ENCODE results near the gene SFMBT2.
"Not testable (repeated sequence)": the region's sequence is repeated elsewhere in the genome, so short reads cannot be mapped to it uniquely, and the experiment has no call there.

The SFMBT2 gene

DNA sequence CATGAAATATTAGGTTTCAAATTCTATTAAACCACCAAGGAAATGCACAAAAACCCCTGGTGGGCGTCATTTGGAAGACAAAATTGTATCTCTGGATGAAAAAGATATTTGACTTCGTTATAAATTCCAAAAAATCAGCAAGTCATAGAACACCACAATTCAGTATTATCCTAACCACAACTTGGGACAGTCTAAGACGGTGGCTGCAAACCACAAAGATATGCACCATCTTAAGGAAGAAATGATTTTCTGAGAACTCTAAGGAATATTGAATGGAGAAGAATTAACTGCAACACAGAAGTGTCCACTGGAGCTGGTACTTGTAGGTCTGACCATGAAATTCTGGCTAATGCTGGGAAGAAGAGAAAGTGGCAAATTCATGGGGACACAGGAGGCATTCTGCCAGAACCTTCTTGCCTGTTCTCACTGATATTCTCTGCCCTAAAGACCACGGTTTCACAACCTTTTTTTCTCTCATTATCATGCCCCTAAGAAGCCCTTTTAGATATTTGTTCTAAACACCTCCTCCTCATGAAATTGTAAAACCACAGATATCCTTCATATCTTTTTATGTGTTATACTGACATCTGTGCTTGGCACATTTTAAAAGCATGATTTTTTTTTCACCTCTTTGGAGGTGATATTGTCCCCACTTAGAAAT is 92.9 kb downstream of the SFMBT2 start:
- no peak for DNase-seq

- no peak for DNase-seq
These were observed 94.0 kb downstream of the SFMBT2 start for GRCh38 chr10:7316839-7317238.

- DNase-seq, result no peak
These were observed 94.9 kb downstream of the SFMBT2 start for GRCh38 chr10:7315906-7316305.

DNA sequence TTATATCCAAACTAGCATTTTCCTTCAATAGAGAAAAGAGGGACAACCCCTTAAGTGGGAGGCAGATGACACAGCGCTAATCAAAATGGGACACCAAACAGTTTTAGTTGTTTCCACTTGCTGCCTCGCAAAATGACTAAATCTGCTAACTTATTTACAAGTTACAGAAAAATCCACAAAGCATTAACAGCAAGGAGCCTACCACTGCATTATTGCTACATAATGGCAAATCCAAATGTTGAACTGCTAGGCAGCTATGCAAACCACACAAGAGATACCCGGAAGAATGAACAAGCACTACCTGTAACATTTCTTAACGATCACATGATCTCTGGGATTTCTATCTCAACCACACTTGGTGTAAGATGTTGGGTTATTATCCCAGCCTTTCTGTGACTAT is 96.7 kb downstream of the SFMBT2 start:
- DNase-seq, result peak; percentile 37

- no peak for DNase-seq
These were observed 98.4 kb downstream of the SFMBT2 start for GRCh38 chr10:7312488-7312857.

GRCh38 chr10:7311850-7312487 is 98.9 kb downstream of the SFMBT2 start:
- DNase-seq, result not testable (repeated sequence)

DNA sequence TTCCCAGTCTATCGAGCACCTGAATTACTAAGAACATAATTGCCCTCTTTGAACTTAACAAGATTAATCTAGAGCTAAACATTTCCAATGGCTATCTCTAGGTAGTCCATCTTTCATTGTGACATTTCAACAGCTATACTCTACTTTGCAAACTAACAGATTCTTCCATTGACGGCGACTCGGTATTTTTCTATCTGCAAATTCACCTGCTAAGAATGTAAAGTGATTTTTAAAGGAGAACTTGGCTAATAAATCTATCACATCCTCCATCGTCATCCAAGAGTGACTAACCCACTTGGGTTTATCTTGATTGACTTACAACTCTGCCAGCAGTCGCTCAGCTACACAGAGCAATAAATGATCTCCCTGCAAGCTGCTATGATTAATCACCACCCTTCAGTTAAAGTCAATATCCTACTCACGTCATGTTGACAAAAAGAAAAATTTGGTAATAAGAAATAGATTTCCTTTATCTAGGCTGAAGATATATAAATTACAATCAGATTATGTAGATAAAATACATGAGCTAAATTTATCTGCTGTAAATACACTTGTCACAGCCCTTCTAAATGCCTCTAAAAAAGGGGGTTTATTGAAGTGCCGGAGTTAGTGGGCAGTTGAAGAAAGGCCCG is 99.5 kb downstream of the SFMBT2 start:
- no peak for DNase-seq

- DNase-seq, result no peak
These were observed 100.8 kb downstream of the SFMBT2 start for GRCh38 chr10:7310076-7310475.

- no peak for DNase-seq
These were observed 102.0 kb downstream of the SFMBT2 start for GRCh38 chr10:7308826-7309225.

DNA sequence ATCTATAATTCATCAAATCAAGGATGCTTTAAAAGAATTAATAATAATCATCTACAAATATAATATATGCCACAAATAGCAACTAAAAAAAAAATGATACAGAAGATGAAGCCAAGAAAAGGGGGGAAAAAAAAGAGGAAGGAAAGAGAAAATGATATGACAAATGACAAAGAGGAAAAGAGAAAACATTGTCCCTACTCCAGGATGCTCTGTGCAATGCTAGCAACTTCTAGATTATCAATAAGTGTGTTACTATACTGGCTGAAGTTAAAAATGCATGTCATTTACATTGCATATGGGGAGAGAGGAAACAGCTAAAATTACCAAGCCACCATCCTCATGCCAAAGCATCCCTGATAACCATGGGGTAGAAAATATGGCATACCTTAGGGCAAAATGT is 104.2 kb downstream of the SFMBT2 start:
- no peak for DNase-seq

DNA sequence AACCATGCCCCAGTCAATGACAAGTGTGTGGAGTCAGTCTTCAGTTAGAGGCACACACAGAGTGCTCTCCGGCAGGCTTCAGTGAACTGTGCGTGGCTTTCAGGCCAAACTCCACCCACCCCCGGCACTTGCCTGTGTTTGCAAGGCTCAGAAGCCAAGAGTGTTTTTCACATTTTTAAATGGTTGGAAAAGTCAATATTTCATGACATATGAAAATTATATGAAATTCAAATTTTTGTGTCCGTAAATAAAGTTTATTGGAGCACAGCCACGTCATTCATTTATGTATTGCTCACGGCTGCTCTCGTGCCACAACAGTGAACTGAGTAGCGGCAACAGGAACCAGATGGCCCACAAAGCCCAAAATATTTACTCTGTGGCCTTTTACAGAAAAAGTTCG is 104.7 kb downstream of the SFMBT2 start:
- no peak for DNase-seq

DNA sequence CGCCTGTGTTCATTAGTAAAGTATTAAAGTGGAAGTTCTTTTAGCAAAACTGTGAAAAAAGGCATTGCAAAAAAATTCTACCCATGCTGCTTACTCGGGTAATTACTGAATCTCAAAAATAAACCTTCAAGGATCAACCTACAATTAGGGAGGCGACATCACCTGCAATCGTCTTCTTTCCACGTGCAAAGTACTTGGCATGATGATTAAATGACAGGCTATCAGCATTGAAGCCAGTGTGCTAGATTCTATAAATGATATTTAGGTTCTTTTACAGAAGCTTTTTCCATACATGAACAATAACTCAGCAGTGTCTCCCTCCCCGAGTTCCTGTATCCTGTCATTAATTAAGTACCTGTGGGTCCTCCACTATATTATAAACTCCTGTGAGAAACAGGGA is 105.8 kb downstream of the SFMBT2 start:
- DNase-seq, result no peak

GRCh38 chr10:7304110-7304509 is 106.7 kb downstream of the SFMBT2 start:
- no peak for DNase-seq

- DNase-seq, result no peak
These were observed 107.8 kb downstream of the SFMBT2 start for GRCh38 chr10:7302930-7303557.

DNA sequence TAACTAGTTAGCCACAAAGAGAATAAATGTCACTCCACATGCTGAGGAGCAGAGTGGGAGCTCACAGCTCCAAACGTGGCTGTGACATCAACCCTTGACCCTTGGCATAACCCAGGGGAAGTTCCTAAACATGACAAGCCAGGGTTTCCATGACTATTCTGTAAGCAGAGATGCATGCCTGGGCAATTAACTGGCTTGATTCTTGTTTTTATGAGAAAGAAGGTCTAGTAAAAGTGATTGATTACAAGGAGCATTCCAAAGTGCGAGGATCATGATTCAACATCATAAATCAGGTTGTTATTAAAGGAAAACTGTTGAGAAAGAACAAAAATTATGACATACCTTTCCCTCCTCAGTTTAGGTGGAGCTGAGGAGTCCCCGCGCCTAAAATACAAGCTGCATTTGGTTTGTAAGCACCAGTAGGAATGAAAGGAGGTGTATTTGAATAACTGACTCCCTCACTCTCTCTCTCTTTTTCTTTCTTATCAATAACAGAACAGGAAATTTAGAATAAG is 108.4 kb downstream of the SFMBT2 start:
- no peak for DNase-seq

DNA sequence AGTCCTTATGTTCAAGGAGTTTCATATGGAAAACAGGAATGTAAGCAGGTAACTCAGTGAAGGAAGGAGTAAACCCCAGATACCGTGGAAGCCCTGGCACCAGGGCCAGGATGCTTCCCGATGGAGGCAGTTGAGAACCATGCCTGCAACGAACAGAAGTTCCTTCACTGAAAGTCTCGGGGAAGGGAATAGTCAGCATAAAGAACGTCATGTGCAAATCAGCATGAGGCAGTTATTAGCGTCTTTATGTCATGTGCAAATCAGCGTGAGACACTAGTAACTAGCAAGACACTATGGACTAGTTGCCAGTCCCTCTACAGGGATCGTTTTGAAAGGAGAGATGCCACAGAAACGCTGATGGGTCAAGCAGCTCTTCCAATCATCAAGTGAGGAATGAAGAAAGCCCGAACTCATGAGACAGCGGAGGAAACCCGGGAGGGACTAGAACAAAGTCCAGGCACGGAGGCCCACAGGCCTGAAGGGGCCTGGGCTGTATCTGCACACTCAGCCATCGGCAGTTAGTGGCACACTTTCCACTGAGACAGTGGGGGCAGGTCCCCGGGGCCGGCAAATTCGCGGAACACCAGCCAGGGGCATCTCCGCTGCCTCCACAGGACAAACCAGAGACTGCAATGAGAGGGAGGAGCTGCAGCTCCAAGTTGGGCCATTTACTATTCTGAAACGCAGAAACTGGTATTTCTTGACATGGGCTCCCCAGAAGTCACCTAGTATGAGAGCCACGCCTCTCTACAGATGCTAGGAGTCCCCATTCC is 109.6 kb downstream of the SFMBT2 start:
- no peak for DNase-seq

DNA sequence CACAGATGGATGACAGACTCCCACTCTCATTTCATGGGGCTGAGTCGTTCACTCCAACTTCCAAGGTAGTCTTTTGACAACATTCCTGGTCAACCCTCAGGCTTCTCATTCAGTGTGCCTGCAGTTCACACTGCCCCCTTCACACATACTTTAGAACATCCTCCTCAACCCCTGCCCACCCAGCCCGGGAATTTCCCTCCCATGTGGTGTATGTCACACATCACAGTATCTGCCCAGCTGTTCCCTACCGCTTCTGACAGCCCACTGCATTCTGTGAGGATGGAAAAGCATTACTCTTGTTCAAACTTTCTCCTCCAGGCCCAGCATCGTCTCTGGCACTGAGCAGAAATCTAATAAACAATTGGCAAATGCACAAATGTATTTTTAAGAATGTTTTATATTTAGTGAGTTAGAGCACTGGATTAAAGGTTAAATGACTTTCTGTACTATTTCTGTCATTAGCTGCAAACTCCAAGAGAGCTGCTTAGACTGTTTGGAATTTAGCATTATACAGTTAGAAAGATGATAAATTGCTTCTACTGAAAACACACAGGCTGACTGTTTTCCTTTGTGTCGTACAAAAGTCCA is 110.4 kb downstream of the SFMBT2 start:
- DNase-seq, result no peak

DNA sequence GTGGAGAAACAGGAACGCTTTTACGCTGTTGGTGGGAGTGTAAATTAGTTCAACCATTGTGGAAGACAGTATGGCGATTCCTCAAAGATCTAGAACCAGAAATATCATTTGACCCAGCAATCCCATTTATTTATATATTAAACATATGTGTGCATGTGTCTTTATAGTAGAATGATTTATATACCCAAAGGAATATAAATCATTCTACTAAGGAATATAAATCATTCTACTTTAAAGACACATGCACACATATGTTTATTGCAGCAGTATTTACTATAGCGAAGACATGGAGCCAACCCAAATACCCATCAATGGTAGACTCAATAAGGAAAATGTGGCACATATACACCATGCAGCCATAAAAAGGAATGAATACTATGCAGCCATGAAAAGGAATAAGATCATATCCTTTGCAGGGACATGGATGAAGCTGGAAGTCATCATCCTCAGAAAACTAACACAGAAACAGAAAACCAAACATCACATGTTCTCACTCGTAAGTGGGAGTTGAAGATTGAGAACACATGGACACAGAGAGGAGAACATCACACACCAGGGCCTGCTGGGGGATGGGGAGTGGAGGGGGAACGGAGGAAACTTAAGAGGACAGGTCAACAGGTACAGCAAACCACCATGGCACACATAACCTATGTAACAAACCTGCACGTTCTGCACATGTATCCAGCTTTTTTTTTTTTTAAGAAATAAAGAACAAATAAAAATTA is 111.1 kb downstream of the SFMBT2 start:
- not testable (repeated sequence) for DNase-seq

GRCh38 chr10:7298495-7298894 is 112.3 kb downstream of the SFMBT2 start:
- DNase-seq, result no peak

GRCh38 chr10:7297094-7297493 is 113.7 kb downstream of the SFMBT2 start:
- no peak for DNase-seq

DNA sequence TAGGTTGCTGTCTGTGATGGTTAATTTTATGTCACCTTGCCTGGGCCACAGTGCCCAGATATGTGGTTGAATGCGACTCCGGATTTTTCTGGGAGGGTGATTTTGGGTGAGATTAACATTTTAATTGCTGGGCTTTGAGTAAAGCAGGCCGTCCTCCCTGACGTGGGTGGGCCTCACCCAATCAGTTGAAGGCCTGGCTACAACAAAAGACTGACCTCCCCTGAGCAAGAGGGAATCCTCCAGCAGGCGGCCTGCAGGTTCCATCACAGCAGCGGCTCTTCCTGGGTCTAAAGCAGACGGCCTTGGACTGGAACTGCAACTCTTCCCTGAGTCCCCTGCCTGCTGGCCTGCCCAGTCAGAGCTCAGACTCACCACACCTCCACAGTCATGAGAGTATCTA is 114.2 kb downstream of the SFMBT2 start:
- no peak for DNase-seq

- DNase-seq, result no peak
These were observed 114.8 kb downstream of the SFMBT2 start for GRCh38 chr10:7296076-7296475.
